NCI-H526 (cell line): ENCODE measurements around the gene TMEM161A.
"Not testable (repeated sequence)": the region's sequence is repeated elsewhere in the genome, so short reads cannot be mapped to it uniquely, and the experiment has no call there.

Source experiments
- DNase-seq, 2 experiments: peaks; one replicate each; lab custom pipeline; 2025; lab: John Stamatoyannopoulos, UW

Gene TMEM161A

GRCh38 chr19:19155495-19156219, 17.4 kb upstream of the TMEM161A start:
- no peak for DNase-seq

DNA sequence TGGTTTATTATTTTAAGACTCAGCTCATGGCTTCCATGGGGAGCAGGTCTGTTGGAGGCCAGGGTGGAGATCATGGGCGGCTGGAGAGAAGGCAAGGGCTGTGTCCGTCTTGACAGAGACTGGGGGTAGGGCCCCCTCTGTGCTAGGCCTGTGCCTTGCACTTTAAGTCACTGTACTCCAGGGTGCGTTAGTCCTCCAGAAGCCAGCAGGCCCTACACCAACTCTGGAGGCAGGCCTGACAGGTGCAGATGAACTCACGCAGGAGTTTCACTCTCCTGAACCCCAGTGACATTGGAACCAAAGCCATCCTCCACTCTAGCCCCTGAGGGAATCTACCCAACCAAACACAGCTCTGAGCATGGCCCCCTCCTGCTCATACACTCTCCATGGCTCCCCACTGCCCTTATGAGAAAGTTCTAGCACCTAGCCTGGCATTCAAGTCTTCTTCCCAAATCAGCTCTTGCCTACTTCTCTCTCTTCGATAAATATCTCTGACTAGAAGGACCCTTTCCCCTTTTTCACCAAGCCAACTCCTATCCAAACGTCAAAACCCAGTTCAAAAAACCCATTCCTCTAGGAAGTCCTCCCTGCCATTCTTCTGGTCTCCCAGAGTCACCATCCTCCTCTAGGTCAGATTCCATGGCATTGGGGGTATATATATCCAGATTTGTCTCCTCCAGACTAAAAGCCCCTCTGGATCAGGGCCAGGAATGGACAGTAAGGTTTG, 16.7 kb upstream of the TMEM161A start:
- DNase-seq, result no peak

- DNase-seq, result no peak
These were observed 14.5 kb upstream of the TMEM161A start for GRCh38 chr19:19152668-19153384.

DNA sequence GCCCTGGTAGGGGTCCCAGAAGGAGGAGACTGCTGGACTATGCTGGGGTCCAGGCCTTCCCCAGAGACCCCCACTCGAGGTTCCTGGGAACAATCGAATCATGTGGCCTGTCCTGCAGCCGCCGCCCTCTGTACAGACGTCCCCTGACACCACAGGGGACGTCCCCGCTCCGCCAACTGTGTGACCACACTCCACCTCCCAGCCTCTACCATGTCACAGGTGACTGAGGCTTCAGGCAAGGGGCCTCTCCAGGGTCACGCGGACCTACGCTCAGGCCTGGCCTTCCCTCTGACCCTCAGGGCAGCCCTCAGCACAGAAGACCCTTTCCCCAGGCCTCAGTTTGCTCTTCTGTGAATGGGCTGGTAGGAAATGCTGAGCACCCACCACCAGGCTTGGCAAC, 13.1 kb upstream of the TMEM161A start:
- DNase-seq, result no peak

GRCh38 chr19:19149435-19149834, 11.2 kb upstream of the TMEM161A start:
- DNase-seq, result no peak

- not testable (repeated sequence) for DNase-seq
These were observed 10.2 kb upstream of the TMEM161A start for GRCh38 chr19:19148504-19148903.

- DNase-seq, result no peak
These were observed 9.1 kb upstream of the TMEM161A start for GRCh38 chr19:19147344-19147743.

DNA sequence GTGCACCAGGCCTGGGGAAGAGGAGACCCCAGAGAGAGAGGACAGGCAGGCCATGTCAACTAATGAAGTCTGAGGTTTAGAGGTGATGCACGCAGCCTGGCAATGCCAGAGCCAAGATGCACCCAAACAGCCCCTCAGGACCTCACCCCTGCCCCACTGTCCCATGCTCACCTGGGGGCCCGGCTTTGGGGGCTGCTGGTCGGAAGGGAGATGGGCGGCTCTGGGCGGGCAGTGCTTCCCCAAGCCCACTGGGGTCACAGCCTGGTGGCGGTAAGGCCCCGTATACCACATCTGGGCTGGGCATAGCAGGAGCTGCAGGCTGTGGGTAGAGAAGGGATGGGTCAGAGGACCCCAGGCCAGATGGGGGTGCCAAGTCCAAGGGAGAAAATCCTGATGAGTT, 8.6 kb upstream of the TMEM161A start:
- no peak for DNase-seq

DNA sequence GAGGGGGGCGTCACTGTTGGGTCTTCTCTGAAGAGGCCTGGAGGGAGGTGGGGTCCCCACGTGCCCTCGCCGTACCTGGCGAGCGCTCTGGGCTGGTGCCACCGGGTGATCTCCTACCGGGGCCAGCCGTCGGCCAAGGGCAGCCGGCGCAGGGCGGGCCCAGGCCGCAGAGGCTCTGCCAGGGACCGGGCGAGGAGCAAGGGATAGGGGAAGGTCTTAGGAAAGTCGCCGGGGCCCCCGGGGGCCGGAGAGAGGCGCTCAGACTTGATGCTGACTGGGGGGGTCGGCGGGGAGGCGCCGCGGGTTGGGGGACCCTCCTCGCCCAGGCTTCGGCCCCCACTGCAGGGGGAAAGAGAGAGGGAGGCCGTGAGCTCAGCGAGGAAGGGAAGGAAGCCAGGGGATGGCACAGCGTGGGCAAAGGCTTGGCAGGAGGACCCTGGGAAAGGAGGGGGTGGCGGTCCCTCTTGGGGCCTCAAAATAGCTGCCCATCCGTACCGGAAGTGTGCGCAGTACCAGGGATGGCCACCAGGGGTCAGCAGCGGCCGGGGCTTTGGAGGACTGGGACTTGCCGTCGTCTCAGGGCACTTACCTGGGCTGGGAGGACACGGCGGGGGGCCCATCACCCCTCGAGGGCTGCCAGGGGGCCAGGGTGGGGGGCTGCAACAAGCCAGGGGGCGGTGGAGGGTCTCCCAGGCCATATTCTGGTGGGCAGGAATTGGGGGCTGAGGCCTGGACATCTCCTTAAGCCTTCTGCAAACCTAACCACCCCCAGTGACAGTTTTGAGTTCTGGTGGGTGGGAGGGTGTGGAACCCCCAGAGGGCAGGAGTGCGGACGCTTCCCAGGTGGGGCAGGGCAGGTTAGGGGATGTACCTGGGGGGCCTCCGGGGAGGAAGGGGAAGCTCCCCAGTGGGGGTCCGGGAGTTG, 7.7 kb upstream of the TMEM161A start:
- DNase-seq, result peak; percentile 16 to 68

GRCh38 chr19:19145281-19145680, 7.0 kb upstream of the TMEM161A start:
- no peak for DNase-seq

DNA sequence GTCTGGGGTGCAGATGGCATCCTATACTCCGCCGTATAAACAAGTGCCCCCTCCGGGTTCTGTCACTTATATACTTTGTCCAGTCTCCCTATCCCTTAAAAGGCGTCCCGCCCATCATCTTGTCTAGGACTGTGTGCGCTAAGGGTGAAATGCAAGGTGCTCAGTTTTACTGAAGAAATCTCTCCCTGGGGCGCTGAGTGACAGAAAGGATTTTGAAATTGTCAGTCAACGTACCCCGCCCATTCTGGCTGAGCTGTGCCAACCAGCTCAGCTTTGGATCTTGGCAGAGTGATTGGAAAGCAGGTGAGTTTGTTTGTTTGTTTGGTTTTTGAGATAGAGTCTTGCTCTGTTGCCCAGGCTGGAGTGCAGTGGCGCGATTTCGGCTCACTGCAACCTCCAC, 4.1 kb upstream of the TMEM161A start:
- no peak for DNase-seq

GRCh38 chr19:19140476-19140875, 2.2 kb upstream of the TMEM161A start:
- DNase-seq, result no peak

DNA sequence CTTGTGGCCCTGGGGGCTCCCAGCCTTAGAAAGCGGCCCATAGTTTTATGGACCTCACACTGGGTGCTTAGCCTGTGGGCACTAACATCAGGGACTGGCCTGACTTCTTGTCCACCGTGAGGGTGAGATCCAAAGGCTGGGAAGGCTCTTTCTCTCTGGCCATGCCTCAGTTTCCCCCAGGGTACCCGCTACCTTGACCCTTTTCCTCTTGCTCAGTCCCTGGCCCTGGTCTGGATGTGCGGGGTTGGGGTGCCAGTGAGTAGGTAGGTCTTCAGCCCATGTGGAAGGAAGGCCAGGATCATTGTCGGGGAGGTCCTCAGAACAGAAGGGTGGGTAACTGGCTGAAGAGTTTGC, 1.6 kb upstream of the TMEM161A start:
- DNase-seq, result no peak

GRCh38 chr19:19137556-19138108, 646 bp downstream of the TMEM161A start:
- DNase-seq, result peak in 1 of 2 experiments; percentile 20

DNA sequence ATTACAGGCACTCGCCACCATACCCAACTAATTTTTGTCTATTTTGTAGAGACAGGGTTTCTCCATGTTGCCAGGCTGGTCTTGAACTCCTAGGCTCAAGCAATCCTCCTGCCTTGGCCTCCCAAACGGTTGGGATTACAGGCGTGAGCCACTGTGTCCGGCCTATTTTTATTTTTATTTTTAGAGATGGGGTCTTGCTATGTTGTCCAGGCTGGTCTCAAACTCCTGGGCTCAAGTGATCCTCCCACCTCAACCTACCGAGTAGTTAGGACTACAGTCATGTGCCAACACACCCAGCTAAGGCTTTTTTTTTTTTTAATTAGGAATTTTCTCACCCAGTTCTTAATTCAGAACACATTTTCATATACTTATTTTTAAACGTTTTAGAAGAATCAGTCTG, 2.6 kb downstream of the TMEM161A start:
- DNase-seq, result not testable (repeated sequence)

DNA sequence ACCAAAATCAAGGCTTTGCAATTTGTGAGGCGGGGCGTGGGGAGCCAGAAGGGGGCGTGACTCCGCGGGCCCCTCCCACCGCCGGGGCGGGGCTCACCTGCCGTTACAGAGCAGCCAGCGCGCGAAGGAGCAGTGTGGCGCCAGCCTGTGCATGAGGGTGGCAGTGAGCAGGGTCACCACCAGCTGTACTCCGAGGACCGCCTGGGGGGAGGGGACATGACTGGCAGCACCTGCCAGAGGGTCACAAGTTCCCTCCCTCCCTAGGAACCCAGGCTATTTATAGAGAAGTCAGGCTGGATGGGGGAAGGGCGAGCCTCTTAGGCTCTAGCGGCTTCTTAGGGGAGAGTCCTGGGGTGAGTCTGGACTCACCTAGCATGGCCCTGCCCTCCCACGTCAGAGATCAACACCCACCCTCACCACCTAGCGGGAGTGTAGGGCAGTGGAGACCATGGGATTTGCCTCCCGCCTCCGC, 3.6 kb downstream of the TMEM161A start:
- DNase-seq, result peak; percentile 45 to 57

GRCh38 chr19:19133985-19134384, 4.3 kb downstream of the TMEM161A start:
- no peak for DNase-seq

GRCh38 chr19:19132912-19133311, 5.4 kb downstream of the TMEM161A start:
- DNase-seq, result no peak

- no peak for DNase-seq
These were observed 6.3 kb downstream of the TMEM161A start for GRCh38 chr19:19131989-19132388.

DNA sequence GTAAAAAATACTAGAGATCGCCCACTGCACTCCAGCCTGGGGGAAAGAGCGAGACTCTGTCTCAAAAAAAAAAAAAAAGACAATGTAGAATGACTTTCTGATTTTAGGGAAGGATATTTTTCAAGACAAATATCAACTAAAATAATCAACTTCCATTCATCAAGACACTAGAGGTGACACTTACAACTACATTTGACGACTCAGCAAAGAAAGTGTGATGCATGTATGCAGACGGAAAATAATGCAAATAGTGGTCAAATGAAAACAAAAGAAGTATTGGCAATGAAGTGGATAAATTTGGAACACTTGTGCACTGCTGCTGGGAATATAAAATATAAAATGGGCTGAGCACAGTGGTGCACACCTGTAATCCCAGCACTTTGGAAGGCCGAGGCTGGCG, 12.2 kb downstream of the TMEM161A start:
- DNase-seq, result no peak

- DNase-seq, result no peak
These were observed 14.9 kb downstream of the TMEM161A start for GRCh38 chr19:19123386-19123785.
